Hippocampal formation (tissue), 2 donors: Measurements from ENCODE around the gene KIAA0825.

Source experiments
- DNase-seq, 2 donors: peaks; one replicate each; lab custom pipeline; 2025; lab: John Stamatoyannopoulos, UW

Gene KIAA0825

GRCh38 chr5:94243612-94244011 lies 374.8 kb downstream of the KIAA0825 start:
- no peak for DNase-seq

GRCh38 chr5:94240993-94241651 lies 377.3 kb downstream of the KIAA0825 start:
- DNase-seq = no peak

GRCh38 chr5:94240596-94240992 lies 377.8 kb downstream of the KIAA0825 start:
- DNase-seq = no peak

- no peak for DNase-seq
Observed at GRCh38 chr5:94240134-94240533, 378.3 kb downstream of the KIAA0825 start.

- DNase-seq = peak in 1 of 2 donors; percentile 9
Observed at GRCh38 chr5:94239266-94239665, 379.1 kb downstream of the KIAA0825 start.

GRCh38 chr5:94234987-94235386 lies 383.4 kb downstream of the KIAA0825 start:
- DNase-seq = no peak

- DNase-seq = no peak
Observed at GRCh38 chr5:94228791-94229190, 389.6 kb downstream of the KIAA0825 start.

GRCh38 chr5:94223235-94223634 lies 395.2 kb downstream of the KIAA0825 start:
- no peak for DNase-seq

GRCh38 chr5:94218374-94218773 lies 400.0 kb downstream of the KIAA0825 start:
- DNase-seq = no peak

GRCh38 chr5:94217745-94218144 lies 400.7 kb downstream of the KIAA0825 start:
- no peak for DNase-seq

- no peak for DNase-seq
Observed at GRCh38 chr5:94217216-94217615, 401.2 kb downstream of the KIAA0825 start.

- DNase-seq = no peak
Observed at GRCh38 chr5:94212476-94212875, 405.9 kb downstream of the KIAA0825 start.

GRCh38 chr5:94209774-94210355 lies 408.5 kb downstream of the KIAA0825 start:
- DNase-seq = no peak

- no peak for DNase-seq
Observed at GRCh38 chr5:94209272-94209671, 409.1 kb downstream of the KIAA0825 start.

- DNase-seq = no peak
Observed at GRCh38 chr5:94199566-94199965, 418.8 kb downstream of the KIAA0825 start.

- no peak for DNase-seq
Observed at GRCh38 chr5:94197970-94198369, 420.4 kb downstream of the KIAA0825 start.

- DNase-seq = no peak
Observed at GRCh38 chr5:94196953-94197352, 421.5 kb downstream of the KIAA0825 start.

- DNase-seq = no peak
Observed at GRCh38 chr5:94192658-94193391, 425.6 kb downstream of the KIAA0825 start.

- no peak for DNase-seq
Observed at GRCh38 chr5:94191604-94192003, 426.8 kb downstream of the KIAA0825 start.

- DNase-seq = no peak
Observed at GRCh38 chr5:94188725-94189124, 429.7 kb downstream of the KIAA0825 start.

- no peak for DNase-seq
Observed at GRCh38 chr5:94184870-94185269, 433.5 kb downstream of the KIAA0825 start.

- DNase-seq = no peak
Observed at GRCh38 chr5:94181895-94182294, 436.5 kb downstream of the KIAA0825 start.

- DNase-seq = no peak
Observed at GRCh38 chr5:94180761-94181160, 437.6 kb downstream of the KIAA0825 start.
